Erythroblast (primary cell): ENCODE results near the gene RS1.

ENCODE experiments used
- GATA1 ChIP-seq: IDR thresholded peaks from 2 replicates; pipeline ENCODE4 v1.6.1; 2011; ENCODE audit warnings: low read depth, mild to moderate bottlenecking, control low read depth, low read length, moderate library complexity
- POLR2A ChIP-seq: IDR thresholded peaks from 2 replicates; pipeline ENCODE4 v1.6.1; 2011; ENCODE audit warnings: mild to moderate bottlenecking, low read length

- TF ChIP-seq POLR2A (no peak), GATA1 (no peak)
Measured at GRCh38 chrX:18649498-18649951, 22.4 kb downstream of the RS1 start.
